Stimulated activated naive CD8-positive, alpha-beta T cell treated with anti-CD3 and anti-CD28 coated beads, Interleukin-15, Interleukin-2, amounts not matched to agents 100 U/mL and 50 U/mL, for 24 hours (primary cell): ENCODE data around the gene NR3C2.

Experiments used
- ATAC-seq: fragments of 150-1000 bp; cut with Tn5 transposase; one replicate; pipeline ENCODE4 v1.10.0; 2021
- DNase-seq: peaks from one replicate; pipeline ENCODE4 v3.0.0; 2021

NR3C2 gene

DNA sequence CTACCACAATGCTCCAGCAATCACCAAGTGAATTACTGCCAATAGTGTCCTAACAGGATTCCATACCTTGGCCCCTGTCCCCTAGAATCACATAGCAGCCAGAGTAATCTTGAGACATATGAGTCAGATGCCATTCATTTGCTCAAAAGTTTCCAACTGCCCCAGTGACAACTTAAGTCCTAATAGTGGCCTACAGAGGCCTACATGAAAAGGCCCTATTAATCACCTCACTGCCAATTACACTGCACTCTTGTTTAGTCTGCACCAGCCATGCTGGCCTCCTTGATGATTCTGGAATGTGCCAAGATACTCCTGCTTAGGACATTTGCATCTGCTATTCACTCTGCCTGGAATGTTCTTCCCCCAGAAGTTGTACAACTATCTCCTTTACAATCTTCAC is 130.7 kb downstream of the NR3C2 start:
- ATAC-seq (peak; percentile 81), DNase-seq (no peak)

DNA sequence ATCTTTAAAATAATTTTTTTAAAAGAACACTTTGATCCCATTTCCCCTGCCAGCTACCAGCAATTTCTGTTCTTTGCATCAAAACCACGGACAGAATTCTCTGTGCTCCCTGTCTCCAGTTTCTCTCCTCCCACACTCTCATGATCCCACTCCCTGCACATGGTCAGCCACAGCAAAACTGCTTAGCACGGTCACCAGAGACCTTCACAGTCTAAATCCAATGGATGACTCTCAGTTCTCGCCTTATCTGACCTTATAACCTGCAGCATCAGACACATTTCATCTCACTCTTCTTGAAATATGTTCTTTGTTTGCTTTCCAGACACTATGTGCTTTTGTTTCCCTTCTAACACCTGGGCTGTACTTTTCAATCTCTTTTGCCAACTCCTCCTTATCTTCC is 131.5 kb downstream of the NR3C2 start:
- DNase-seq, result no peak
- no peak for ATAC-seq

DNA sequence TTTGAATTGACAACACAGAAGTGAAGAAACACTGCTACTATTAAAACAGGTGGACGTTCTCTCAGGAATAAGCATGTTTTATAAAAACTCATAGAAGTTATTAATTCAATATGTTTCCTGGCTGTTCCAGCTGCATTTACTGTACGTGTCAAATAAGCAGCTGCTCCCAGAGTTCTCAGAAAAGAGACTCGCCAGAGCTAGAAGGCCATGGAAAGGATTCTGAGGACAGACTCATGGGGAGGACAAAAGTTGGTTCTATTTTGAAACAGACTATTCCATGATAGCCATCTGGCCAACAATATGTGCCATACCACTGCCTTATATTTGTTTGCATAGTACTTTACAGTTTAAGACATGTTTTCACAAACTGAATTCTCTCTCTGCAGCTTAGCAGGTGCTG is 136.5 kb downstream of the NR3C2 start:
- DNase-seq (no peak), ATAC-seq (no peak)

DNA sequence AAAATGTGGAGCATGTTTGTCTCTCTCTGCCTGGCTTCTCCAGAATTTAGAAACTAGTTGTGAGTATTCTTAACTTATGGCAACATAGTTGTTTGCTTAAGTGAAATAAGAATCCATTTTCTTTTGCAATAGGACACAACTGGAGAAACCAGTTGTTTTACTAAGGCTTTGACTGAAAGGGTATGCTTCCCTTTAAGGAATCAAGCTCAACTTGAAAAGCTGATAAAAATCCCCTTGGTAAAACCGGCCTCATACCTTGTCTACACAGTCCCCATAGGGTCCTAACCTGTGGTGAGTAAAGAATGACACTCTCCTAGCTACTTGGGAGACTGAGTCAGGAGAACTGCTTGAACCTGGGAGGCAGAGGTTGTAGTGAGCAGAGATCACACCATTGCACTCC is 139.8 kb downstream of the NR3C2 start:
- no peak for DNase-seq
- ATAC-seq, result no peak

DNA sequence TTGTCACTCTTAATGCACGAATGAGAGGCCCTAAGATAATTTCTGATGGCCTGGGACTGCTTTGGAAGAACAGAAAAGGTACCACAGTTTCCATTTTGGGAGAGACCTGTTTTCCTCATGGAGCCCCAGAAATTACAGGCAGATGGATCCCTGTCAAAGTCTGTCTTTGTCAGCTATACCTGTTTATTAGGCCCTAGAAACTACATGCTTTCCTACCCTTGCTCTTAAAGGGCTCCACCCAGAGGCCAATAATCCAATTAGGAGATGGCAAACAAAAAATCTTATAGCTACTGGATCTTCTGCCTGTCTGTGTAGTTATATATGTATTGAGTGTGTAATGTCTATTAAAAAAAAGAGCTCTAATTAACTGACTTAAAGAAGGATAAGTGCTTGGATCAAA is 141.3 kb downstream of the NR3C2 start:
- no peak for ATAC-seq
- no peak for DNase-seq

DNA sequence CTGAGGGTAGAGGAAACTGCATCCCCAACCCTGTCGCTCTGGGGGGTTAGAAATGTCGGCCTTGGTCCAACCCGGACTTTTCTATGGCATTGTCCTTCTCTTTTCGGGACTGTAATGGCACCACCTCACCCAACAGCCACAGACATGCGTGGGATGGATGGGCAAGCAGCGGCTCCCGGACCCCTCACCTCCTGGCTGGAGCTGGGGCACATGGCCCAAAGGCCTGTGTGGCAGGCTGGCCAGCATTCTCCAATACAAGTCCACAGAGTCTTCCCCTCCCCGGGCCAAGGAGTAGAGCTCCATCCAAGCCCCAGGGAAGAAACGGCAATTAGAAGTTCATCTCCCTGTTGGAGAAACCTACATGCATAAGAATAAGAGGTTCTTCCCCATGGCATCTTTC is 142.9 kb downstream of the NR3C2 start:
- DNase-seq, result no peak
- ATAC-seq, result no peak

DNA sequence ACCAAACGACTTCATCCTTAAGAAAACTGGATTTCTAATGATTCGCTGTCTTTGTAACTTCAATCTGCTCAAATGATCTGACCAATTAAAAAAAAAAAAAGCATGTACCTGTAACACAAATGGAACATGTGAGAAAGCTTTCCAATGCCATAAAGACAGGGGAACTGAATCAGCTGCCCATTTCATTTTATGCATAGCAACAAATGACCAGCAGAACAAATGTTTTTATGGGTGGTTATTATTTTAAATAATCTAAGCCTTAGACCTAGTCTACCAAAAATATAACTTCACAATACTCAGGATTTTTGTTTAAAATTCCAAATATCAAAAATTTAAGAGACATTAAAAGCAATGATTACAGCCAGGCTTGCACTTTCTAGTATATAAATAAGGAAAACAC is 145.7 kb downstream of the NR3C2 start:
- ATAC-seq (no peak), DNase-seq (no peak)

DNA sequence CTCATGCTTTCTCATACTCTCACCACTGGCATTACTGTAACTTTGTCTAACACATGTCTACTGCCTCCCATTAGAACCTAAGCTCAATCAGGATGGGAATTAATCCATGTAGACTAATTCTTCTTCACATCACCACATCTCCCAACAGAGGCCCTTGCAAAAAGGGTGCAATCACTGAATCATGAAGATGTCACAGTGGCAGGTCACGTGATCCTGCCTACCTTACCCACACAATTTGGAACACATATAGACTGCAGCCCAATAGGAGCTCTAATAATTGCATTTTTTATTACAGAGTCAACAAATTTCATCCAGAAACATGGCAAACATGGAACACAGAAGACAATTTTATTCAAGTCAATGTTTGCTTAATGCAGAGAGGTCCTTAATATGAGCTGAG is 146.6 kb downstream of the NR3C2 start:
- ATAC-seq, result no peak
- no peak for DNase-seq

DNA sequence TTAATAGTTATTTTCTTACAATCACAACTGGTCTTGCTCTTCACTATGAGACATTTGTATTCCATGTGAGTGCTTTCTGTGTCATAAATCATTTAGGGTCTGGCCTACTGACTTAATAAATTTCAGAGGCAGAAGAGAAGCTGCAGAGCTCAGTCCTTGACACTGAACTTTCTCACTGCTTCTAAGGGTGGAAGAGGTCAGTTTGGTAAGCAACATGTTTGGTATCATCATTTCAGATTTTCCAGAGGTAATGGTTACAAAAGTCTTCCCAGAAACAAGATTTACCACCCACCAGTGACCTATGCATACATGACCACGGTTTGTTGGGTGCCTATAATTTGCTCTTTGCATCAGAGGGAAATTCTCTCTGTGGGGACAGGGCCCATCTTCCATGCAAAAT is 148.6 kb downstream of the NR3C2 start:
- DNase-seq, result no peak
- ATAC-seq, result peak; percentile 82

DNA sequence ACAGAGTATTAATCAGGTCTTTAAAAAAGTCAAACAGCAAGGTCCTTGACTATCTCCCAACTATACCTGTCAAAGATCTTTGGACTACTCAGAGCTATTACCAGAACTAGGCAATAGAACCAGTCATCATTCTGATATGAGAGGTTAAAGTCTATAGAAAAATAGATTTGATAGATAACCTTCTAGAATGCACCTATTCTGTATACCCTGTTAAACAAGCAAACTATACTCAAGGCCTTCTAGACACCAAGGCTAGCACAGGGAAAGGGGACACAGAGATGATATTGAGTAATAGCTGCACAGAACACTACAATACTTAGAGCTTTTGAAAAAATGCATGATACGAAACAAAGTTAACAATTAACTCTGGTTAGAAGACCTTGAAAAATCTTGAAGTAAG is 149.5 kb downstream of the NR3C2 start:
- ATAC-seq (no peak), DNase-seq (no peak)

DNA sequence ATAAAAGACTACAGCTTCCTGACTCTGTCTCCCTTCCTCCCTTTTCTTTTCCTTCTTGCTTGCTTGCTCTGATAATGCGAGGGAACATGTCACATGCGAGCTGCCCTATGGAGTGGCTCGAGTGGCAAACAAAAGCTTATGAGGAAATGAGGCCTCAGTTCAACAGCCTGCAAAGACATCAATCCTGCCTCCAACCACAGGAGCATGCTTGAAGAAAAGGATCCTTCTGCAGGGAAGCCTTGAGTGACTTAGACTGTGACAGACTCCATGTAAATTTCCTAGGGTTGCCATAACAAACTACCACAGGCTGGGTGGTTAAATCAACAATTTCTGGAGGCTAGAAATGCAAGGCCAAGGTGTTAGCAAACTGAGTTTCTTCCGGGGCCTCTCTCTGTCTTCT is 152.5 kb downstream of the NR3C2 start:
- no peak for DNase-seq
- ATAC-seq, result no peak

DNA sequence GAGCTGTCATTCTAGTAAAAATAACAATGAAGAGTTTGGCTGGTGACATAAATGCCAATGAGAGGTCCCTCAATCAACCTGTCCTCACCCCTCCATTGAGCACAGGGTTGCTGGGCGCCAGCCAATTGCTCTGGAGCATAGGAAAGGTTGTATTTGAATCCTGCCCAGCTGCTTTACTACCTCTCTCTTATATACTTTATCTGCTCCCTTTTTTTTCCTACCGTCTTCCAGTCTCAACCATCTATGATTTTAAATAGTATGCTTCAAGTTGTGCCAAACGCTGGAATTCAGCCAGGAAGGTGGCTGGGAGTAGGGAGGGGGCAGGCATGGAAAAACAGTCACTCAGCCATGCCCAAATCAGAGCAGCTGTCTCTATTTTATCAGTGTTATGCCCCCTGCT is 153.8 kb downstream of the NR3C2 start:
- DNase-seq, result no peak
- no peak for ATAC-seq

DNA sequence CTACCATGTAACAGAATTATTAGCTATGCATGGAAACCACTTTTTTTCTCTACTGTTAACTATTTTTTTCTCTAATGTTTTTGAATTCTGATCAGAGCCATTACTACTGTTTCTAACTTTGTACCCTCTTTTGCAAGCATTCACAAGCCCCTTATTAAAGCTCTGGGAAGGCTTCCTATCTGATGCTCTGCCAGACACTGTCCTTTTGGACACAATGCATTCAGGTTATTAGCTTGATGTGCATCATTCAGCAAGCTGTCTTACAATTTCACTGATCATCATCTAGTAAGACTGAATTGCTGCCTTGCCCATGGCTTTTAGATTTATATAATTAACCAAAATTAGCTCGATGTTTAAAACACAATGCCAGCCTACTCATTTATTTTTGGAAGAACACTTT is 155.1 kb downstream of the NR3C2 start:
- no peak for ATAC-seq

DNA sequence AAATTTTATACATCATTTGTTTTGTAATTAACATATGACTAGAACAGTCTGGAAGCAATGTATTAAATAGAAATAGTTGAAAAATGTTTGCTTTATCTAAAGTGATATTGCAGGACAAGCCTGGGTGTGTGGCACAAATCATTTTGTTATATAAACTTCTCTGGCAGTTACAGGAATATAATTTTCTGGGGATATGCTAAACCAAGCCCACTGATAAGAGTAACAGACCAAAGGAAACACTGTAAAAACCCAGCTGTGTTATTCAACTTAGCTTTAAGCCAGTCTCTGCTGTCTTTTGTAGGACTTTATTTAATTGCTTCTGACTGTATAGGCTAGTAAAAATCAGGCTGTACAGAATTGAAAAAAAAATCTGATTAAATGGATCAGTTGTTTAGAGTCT is 156.2 kb downstream of the NR3C2 start:
- DNase-seq, result no peak

More for the DNA sequence above, 155.1 kb downstream of the NR3C2 start:
- DNase-seq, result no peak

DNA sequence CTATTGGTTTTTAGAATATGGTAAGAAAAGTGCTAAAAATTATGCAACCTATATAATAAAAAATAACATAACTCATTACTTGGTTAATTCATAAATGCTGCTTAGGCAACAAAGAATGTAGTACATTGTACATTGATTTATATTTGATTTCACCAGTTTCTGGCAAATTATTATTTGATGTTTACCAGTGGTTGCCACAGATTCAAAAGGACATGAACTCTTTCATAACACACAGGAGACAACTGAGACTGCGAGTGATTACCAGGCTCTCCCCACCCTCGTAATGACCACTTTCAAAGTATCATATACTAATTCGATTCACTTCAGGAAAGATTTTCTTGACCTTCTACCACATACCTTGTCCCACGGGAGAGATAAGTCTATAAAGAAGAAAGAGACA is 158.5 kb downstream of the NR3C2 start:
- ATAC-seq (no peak), DNase-seq (no peak)

More for the DNA sequence above, 156.2 kb downstream of the NR3C2 start:
- no peak for ATAC-seq

DNA sequence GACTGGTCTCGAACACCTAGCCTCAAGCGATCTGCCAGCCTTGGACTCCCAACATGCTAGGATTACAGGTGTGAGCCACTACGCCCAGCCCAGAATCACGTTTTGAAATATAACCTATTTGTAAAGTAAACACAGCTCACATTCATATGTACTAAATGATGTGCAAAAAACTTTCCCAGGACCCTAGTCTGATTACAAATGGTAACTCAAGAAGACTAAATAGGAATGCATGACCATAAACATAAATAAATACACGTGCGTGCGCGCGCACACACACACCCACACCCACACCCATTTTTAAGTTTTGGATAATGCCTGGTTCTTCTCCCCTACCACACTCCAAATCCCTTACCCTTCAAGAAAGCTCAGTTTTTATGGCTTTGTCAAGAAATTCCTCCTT is 163.9 kb downstream of the NR3C2 start:
- DNase-seq (no peak), ATAC-seq (no peak)

DNA sequence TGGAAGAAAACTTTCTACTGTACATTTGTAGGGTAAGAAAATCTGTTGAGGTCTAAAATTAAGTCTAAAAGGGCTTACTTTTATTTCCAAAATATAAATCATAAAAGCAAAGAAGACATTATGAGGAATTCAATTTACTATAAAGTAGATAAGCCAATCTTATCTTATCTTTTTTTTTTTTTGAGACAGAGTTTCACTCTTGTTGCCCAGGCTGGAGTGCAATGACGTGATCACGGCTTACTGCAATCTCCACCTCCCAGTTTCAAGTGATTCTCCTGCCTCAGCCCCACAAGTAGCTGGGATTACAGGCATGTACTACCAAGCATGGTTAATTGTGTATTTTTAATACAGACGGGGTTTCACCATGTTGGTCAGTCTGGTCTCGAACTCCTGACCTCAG is 166.9 kb downstream of the NR3C2 start:
- DNase-seq, result no peak
- ATAC-seq, result no peak

DNA sequence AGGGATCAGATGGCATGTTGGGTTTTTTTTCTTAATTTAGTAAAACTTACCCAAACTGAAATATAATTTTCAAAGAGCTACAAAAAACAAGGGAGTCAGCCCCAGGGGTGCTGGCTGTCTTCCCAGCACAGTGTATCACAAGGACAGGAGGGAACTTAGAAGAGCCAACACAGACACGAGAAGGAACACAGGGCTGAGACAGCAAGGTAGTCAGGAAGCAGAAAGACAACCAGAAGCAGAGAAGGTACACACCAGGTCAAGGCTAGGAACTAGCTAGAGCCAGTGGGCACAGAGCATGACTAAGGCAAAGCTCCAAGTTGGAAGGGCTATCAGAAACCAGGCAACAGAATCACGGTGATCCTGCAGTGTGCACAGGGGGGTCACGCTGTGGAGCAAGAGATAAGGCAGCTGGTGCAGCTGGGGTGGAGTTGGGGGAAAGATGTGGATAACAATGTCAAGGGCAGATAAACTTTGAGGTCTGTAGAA is 168.7 kb downstream of the NR3C2 start:
- ATAC-seq, result peak; percentile 32

DNA sequence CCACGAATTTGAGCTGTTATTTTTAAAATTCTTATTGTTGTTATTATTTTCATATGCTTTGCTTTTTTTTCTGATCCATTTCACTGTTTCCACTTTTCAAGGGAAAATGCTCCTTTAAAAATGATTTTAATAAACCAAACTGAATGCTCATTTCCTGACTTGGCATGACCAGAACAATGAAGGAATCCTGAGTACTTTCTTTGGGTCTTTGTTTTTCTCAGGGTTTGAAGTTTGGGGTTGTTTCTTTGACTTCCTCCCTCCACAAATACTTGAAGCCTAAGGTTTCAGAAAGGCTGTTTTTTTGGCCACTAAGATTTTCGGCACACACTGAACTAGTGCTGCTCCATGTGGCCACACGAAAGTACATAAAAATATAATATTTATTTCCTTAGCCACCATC is 171.0 kb downstream of the NR3C2 start:
- DNase-seq (no peak), ATAC-seq (no peak)

More for the DNA sequence above, 168.7 kb downstream of the NR3C2 start:
- DNase-seq, result no peak

DNA sequence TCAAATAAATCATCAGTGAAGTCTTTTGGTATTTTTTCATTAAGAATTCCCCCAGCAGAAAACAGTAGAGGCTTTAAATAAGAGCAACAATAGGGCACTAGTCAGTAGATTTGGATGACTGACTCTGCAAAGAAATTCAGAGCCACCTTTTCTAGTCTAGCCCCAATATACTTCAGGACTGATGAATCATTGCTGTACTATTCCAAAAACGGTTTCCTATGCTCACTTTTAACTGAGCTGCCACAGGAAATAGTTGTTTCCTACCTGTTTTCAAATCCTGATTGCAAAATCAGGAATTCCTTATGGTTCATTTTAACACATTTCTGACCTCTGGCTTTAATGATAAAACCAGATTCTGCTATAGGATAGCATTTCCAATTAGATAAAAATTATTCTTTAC is 171.6 kb downstream of the NR3C2 start:
- no peak for ATAC-seq
- DNase-seq, result no peak

DNA sequence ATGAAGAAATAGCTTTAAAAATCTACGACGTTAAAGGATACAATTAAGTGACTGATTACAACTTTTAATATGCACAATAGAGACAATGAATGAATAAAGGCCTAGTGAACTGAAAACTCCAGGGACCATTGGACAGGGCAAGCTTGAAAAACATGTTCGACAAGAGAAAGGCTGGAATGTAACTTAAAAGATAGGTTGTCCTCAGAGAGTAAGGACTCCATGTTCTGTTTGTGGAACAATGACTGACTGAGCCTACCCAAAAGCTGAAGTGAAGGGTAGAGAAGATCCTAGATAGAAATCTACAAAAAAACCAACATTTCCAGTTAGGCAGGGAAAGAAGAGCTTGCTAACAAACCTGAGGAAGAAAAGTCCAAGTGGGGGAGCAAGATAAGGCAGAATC is 173.4 kb downstream of the NR3C2 start:
- no peak for DNase-seq
- ATAC-seq, result no peak

DNA sequence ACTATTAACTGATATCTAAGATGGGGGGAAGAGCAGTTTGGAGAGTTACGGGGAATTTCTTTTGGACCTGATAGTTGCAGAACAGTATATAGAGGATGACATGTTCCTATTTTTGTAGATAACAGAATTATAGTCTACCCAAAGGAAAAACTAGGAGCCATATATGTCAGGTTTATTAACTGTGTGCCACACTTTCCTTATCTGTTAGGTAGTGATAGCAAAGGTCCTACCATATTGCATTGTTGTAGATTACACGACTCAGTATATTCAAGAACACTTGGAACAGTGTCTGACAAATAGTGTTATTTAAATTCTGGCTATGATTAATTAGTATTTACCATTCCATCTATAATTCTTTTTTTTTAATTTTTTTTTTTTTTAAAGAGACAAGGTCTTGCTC is 175.3 kb downstream of the NR3C2 start:
- no peak for ATAC-seq
- no peak for DNase-seq

DNA sequence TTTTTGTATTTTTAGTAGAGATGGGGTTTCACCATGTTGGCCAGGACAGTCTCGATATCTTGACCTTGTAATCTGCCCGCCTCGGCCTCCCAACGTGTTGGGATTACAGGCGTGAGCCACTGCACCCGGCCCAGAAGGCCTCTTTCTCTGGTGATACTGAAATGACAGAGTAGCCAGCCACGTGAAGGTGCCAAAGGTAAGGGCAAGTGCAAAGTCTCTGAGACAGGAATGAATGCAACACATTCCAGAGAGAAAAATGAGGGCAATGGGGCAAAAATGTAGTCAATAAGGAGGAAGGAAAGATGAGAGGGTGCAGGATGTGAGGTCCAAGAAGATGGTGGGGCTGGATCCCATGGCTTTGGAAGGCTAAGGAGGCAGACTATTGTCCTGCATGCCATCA is 176.0 kb downstream of the NR3C2 start:
- ATAC-seq, result no peak
- no peak for DNase-seq

DNA sequence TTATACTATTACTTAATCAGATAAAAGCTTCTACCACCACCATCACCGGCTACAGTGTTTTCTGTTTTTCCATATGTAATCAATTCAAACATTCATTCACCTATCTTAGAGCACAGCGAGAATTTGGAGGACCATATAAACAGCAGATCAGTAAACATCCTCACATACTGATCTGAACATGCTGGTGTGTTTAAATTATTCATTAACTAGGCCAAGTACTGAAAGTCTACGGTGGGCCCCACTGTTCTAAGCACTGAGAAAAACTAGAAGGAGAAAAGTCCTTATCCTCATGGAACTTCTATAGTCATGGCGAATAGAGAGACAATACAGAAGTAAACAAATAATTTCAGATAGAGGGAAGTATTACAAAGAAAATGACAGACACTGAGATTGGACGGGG is 176.6 kb downstream of the NR3C2 start:
- ATAC-seq (no peak), DNase-seq (no peak)

DNA sequence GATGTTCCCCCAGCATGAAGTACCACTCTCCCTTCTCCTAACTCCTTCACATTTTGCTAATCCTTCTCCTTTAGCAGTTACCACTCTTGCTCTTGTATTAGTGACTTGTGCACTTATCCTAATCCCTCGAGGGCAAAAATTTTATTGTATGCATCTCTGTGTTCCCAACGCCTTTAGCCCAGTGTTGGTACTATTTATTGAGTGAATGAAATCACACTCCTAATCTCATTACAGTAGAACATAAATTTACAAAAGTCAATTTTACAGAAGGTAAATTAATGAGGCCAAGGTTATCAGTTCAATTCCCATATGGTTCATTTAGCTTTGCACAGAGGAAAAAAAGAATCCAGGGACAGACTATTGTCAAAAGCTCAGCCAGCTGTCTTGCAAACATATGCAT is 178.4 kb downstream of the NR3C2 start:
- DNase-seq (no peak), ATAC-seq (no peak)
